GM13976 (cell line): ENCODE measurements around the gene SLC6A17.

Experiments used
- DNase-seq: peaks from one replicate; pipeline ENCODE4 v3.0.0; 2012; ENCODE audit warnings: low spot score
- in situ Hi-C: fragments of 300-500 bp; cut with MboI; formaldehyde crosslinking; loops from one replicate; pipeline ENCODE4 v1.12.0; 2022; ENCODE audit warnings: low sequenced_read_pairs, mixed read lengths, inconsistent platforms; ENCODE audit not compliant: unreplicated experiment
- TF ChIP-seq, protein P1 (sequence below): IDR thresholded peaks from 2 replicates; pipeline ENCODE4 v1.5.1; 2012; ENCODE audit warnings: borderline replicate concordance, mild to moderate bottlenecking; ENCODE audit not compliant: insufficient read depth; ENCODE audit errors: extremely low read depth, missing control alignments, control extremely low read depth

Gene SLC6A17

DNA sequence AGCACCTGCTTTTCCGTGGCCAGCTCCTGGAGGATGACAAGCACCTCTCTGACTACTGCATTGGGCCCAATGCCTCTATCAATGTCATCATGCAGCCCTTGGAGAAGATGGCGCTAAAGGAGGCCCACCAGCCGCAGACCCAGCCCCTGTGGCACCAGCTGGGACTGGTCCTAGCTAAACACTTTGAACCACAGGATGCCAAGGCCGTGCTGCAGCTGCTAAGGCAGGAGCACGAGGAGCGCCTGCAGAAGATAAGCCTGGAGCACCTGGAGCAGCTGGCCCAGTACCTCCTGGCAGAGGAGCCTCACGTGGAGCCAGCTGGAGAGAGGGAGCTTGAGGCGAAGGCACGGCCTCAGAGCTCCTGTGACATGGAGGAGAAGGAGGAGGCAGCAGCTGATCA is 37.6 kb upstream of the SLC6A17 start:
- in situ Hi-C loops: no loop called here
- no peak for DNase-seq
- TF ChIP-seq, protein P1, sequence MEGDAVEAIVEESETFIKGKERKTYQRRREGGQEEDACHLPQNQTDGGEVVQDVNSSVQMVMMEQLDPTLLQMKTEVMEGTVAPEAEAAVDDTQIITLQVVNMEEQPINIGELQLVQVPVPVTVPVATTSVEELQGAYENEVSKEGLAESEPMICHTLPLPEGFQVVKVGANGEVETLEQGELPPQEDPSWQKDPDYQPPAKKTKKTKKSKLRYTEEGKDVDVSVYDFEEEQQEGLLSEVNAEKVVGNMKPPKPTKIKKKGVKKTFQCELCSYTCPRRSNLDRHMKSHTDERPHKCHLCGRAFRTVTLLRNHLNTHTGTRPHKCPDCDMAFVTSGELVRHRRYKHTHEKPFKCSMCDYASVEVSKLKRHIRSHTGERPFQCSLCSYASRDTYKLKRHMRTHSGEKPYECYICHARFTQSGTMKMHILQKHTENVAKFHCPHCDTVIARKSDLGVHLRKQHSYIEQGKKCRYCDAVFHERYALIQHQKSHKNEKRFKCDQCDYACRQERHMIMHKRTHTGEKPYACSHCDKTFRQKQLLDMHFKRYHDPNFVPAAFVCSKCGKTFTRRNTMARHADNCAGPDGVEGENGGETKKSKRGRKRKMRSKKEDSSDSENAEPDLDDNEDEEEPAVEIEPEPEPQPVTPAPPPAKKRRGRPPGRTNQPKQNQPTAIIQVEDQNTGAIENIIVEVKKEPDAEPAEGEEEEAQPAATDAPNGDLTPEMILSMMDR: no peak

- TF ChIP-seq, protein P1: no peak
- in situ Hi-C loops: no loop called here
Observed at GRCh38 chr1:110113551-110113950, 36.7 kb upstream of the SLC6A17 start.

GRCh38 chr1:110114173-110114572 is 36.1 kb upstream of the SLC6A17 start:
- in situ Hi-C loops: no loop called here
- no peak for DNase-seq
- TF ChIP-seq, protein P1: no peak

More at GRCh38 chr1:110113551-110113950, 36.7 kb upstream of the SLC6A17 start:
- no peak for DNase-seq

DNA sequence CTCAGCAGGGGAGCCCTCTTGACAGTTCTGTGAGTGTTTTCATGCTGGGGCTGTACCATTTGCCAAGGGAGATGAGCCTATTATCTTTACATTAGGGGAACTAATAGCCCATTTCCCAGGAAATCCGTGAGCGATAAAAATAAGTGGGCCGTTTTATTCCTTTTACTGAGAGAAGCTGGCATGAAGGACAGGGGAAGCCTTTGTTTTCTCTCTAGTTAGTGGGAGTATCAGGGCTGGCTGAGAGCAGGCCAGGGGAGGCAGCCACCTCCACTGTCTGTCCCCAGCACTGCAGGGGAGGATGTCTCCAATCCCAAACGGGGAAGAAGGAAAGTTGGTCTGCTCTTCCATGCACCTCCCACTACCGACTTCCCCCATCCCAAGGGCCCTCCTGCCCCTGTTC is 35.5 kb upstream of the SLC6A17 start:
- TF ChIP-seq, protein P1: no peak
- in situ Hi-C loops: no loop called here
- DNase-seq: no peak

DNA sequence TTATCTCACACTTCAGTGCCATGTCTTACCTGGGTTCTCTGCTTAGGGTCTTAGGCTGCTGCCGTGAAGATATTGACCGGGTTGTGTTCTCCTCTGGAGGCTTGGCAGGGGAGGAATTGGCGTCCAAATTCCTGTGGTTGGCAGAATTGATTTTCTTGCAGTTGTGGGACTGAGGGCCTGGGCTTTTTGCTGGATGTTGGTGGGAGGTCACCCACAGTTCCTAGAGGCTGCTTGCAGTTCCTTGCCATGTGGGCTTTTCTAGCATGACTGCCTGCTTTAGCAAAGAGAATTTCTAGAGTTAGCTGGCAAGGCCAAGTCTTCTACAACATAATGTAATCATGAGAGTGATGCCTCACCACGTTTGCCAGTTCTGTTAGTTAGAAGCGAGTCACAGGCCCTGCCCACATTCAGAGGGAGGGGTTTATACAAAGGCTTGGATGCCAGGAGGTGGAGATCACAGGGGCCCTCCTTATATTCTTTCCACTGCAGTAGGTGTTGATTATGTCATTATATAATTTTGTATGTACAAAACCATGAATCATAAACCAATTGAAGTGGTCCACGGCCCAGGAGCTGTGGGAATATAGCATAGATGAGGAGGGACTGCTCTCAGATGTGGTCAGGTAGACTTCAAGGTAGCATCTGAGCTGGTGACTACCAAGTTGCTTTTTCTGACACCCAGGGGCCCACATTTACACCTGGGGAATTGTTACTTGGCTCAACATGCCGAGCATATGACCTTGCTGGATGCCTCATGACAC is 31.5 kb upstream of the SLC6A17 start:
- TF ChIP-seq, protein P1: no peak
- in situ Hi-C loops: no loop called here
- DNase-seq: no peak

DNA sequence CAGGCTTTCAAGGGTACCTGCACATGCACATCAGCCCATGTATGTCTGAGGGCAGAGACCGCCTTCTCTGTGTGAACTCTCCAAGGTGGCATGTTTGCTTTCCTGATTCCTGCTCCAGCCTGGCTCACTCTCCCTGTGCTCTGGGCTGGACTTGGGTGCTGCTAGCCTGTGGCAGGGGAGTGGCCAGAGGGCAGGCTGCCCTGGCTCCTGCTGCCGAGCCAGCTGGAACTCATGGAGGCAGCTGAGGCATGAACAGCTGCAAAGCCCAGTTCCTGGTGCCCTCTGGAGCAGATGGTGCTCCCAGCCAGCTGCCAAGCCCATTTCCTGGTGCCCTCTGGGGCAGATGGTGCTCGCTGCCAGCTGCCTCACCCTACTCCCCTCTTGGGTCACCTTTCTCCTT is 30.5 kb upstream of the SLC6A17 start:
- TF ChIP-seq, protein P1: no peak
- in situ Hi-C loops: no loop called here
- DNase-seq: no peak

DNA sequence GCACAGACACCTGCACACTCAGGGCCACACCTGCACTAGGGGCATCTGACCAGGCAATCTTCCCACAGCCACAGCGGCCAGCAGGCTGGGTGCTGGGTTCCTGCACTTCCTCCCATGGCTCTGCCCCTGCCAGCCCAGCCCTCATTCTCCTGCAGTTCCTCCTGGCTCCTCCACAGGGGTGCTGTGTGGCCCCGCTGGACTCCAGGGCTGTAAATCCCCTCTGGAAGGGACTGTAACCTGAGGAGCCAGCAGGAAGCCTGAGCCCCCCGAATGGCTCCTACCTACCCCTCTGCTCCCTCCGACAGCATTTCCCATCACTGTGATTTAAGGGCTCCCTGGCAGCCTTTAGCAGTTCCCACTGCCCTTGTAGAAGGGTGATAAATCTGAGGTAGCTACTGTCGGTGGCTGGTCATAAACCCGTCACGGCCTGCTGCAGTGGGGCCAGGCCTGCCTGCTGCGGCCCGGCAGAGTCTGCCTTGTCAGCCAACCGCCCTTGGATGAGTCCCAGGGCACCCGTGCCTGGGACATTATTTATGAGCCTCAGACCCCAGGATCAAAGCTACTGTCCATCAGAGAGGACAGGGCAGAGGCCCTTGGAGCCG is 29.2 kb upstream of the SLC6A17 start:
- in situ Hi-C loops: no loop called here
- no peak for DNase-seq
- TF ChIP-seq, protein P1: no peak
